NCI-H748 treated with DMSO at 0.1 percent for 48 hours (cell line): Measurements from ENCODE around the gene SATB2.

Experiments used
- DNase-seq: peaks from one replicate; lab custom pipeline; 2025; lab: John Stamatoyannopoulos, UW

The SATB2 gene

DNA sequence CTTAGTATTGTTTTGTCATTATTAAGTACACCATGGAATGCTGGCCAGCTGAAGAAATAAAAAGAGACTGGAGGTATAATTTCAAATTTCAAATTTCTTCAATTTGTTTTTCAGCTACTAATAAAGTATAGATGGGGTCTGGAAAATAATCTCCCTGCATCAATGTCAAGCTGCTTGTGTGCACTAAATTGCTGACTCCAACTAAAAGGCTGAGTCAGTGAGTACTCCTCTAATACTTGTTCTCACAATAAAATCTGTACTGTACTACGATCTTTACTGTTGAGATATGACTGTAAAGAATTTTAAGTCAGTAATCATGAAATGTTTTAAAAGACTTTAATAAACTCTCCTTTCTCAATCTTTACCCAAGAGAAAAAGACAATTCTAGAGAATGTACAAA, 131.9 kb downstream of the SATB2 start:
- DNase-seq = no peak

DNA sequence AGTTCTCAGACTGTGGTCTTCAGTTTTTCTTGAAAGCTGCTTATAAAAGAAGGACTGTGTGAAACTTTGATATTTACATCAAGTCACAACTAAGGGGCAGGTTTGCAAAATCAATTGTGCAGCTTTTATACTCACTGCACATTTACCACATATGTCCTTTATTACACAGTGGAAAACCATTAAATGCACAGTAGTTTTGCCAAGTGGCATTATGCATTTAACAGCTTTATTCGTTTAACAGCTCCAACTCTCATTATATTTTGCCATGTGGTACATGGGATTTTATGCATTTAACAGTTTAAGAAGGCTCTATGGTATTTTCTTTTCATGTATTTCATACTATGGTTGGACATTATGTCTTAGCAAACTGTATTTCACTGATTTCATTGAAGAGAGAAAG, 135.6 kb downstream of the SATB2 start:
- DNase-seq = no peak

DNA sequence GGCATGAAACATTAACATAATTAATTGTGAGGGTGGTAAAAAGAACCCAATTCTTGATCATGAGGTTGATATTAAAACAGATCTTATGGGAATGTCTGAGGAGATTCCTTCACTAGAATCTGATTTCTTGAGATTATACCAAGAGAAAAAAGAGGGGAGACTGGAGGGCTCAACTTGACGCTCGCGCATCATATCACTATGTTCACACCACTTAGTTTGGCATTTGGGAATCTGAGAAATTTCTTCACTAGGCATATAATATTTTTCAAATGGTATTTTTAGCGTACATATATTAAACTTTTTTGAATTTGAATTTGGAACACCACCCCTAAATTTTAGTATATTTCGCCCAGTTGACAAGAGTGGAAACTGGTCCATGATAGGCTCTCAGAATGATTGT, 140.1 kb downstream of the SATB2 start:
- DNase-seq = no peak

DNA sequence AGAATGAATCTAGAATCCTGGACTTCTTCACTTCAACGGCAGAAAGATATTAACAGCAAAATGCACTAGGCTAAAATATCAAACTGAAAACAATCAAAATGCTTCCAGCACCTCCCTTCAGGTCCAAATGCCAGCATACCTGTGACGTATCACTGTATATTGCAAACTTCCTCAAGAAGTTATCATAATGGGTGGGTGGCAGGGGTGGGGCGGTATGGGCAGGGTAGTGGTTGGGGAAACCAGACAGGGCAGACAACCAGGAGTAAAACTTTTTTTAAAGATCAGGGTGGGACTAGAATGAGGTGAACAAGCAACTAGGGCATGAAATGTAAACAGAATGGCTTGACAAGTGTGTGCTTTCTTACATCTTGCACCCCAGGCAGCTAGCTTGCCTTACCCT, 140.9 kb downstream of the SATB2 start:
- no peak for DNase-seq

DNA sequence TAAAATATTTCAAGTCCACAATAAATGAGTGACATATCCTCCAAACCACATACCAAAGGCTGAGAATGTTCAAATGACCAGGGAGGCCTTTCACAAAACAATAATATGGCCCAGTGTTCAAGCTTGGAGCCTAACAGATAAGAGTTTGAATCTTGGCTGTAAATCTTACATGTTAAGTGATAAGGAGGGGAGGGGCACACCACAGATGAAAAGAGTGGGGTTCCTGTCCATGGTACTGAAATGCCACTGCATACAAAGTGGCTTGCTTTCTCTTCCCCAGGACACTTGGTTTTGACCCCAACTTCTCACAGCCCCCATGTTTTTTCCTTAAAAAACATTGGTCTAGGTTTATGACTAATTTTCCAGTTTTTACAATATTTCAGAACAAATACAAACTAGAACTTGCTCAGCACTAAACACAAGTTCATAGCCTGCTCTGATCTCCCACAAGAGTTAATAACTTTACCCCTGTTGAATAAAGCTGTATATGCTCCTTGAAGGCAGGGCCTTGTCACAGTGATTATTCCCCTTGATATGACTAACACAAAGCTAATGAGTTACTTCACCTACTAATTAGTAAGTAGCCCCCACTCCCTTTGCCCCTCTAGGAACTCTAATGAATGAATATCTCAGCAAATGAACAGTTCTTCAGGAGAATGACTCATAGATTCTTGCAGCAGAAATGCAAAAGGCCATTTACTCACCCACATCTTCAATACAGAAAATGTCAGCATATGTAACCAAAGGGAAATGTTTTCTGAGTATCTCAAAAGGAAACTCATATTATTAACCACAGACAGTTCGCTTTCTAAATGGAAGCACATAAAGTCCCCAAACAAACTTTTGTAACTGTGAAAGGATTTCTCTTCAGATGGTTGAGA, 142.2 kb downstream of the SATB2 start:
- DNase-seq = no peak

DNA sequence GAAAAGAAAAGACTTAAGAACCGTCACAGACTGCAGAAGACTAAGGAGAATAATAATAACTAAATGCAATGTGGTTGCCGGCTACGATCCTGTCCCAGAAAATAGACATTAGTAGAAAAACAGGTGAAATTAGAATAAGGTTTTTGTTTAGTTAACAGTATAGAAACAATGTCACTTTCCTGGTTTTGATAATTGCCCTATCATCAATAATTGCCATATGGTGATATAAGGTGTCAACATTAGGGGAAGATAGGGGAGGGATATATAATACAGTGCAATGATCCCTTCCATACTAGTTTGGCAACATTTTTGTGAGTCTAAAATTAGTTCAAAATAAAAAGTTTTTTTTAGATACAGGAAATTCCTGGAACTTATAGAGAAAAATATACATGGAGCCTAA, 144.8 kb downstream of the SATB2 start:
- no peak for DNase-seq

DNA sequence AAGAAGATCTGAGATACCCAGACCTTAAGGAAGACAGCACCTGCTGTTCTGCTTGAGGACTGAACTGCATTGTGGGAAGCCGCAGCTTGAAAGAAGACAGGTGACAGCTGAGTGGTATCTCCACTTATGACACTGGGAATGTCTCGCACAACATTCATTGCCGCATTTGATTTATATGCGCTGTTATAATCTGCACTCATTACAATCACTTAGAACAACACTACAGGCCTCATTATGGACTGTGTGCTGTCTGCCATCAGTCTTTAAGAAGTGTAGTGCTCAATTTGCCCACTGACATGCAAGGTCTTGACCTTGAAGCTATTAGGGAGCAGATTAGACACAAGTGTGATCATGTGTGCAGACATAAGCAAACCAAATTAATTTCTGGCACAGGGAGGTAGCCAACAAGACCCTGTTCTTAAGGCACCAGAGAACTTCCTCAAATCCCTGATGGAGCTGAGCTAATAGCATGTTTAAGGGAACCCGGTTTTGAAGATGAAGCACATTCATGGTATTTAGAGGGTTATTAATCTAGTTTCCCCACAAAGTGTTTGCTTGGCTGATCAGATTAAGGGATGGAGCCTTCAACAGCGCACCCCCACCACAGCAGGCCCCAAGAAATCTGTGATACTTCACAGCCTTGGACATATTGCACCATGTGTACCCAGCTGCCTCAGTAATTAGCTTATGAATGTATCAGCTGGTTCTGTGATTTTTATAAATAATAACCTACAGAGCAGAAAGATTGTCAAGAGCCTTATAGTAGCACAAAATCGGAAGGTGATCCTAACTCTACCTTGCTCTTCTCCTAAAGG, 146.8 kb downstream of the SATB2 start:
- peak; percentile 90 for DNase-seq

DNA sequence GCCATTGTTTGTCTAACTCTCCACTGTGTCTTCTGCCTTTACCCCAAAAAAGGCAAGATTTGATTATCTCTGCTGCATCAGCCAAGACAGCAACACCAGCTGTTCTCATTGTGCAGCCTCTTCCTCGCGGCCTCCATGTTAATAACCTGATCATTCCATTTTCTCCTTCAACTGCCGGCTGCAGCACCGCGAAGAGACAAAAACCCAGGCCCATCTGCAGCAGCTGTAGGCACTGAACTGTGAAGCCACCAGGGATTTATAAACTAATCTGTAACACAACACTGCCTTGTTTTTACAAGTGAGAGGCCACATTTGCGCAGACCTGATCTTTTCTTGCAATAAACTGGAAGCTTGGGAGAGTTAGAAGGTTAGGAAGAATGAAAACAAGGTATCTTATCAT, 147.8 kb downstream of the SATB2 start:
- peak; percentile 83 for DNase-seq

DNA sequence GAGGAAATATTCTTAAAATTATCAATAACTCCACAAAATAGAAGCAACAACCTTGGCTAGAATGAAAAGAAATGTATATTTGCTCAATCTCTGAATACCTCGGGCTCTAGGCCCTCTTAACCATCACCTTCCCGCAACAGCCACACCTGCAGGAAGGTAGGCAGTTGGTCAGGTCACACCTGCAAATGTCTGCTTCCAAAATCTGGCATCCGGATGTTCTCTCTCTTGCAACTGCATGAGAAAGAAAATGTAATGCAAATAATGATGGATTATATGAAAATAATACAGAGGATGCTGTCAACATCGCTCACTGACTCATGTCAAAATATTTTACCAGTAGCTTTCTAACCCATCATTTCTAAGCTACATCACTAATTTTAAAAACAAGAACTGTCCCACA, 148.3 kb downstream of the SATB2 start:
- peak; percentile 32 for DNase-seq

DNA sequence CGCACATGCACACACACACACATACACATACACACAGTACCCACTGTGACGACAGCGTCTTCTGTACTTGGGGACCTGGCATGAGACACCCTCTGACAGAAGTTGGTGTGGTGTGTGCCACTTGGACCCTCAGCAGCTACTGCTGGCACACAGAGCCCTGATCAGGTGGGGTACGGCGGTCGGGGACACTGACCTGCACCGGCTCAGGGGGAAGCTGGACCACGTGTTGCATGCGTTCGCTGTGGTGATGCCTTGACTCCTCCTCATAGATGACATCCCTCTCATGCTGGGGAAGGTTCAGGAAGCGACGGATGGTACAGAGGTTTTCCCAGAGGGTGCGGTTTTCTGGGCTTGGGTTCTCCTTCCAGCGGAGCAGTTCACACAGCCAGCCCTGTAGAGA, 149.2 kb downstream of the SATB2 start:
- DNase-seq = no peak

DNA sequence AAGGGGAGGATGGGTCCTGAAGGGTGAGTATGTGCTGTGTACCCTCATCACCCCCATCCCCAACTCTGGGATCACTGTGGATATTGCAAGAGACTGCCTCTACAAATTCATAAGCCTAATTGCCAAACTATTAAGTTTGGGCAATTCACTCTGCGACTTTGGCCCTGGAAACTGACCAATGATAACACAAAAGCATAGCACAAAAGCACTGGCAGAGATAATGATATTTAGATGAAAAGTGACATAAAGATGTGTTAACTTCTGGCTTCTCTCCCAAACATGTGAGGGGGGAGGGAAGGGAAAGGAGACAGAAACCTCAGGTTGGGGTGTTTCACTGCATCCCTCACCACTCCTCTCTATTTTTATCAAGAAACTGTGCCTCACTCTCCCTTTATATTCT, 150.3 kb downstream of the SATB2 start:
- DNase-seq = no peak

DNA sequence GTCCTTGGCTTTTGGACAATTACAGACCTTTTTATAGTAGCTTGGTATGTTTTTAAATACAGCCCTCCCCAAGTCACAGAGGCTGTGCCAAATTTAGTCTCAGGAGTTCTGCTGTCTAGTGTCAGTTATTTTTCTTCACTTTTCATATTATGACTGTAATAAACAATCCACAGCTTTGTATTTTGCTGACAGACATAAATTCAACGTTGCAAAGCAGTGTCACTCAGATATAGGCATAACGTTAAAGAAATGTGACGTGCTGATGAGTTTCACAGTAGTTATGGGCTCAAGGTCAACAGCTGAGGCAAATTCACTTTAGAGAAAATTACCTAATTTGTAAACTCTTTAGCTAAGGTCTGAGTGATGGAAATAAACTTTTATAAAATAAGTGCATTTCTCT, 151.6 kb downstream of the SATB2 start:
- no peak for DNase-seq

DNA sequence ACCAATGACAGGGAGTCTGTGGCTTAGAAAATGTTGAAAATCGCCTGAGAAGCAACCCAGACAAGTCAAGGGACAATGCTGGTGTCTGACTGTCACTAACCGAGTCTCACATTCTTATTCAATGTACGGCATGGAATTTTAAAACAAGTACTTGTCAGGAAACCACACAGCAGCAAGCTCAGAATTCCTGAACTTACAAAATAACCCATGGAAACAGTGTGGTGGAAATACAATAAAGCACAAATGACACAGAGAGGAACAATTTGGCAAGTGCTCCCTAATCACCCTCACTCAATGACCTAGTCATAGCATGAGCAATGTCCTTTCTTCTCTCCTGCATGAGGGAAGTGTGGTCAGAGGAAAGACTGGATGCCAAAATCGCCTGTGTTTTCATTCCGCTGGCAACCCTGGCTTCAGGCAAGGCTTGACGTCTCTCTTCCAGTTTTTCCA, 154.0 kb downstream of the SATB2 start:
- no peak for DNase-seq

DNA sequence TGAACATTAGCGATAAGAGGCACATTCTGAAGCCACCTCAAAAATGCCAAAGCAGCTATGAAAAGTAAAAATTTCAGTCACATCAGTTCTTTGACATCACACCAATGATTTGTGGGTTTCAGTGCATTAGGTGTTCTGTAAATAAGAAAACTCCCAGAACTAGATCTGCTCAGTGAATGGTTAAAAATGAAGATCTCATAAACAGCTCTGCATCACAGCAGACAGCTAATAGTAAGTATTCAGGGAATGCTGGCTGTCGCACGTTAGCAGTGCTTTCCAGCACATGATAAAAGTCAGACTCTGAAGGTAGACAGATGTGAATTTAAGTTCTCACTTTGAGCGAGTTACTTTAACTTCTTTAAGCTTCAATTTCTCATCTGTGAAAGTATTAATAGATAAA, 154.9 kb downstream of the SATB2 start:
- no peak for DNase-seq

DNA sequence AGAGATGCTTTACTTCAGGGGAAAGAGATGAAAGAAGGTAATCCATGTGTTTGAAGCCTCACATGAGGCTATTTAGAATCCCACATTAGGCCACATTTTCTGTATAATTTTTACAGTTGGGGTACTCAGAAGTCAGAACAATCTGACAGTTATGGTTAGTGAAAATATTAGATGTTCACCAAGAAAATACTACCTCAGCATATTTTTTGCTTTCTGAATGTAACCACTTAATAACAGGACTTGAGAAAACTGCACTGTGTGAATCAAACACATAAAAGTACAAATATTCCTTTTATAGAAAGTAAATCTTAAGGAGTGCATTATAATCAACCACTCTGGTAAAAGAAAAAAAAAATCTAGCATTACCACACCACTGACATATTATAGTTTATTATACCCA, 169.3 kb downstream of the SATB2 start:
- no peak for DNase-seq

DNA sequence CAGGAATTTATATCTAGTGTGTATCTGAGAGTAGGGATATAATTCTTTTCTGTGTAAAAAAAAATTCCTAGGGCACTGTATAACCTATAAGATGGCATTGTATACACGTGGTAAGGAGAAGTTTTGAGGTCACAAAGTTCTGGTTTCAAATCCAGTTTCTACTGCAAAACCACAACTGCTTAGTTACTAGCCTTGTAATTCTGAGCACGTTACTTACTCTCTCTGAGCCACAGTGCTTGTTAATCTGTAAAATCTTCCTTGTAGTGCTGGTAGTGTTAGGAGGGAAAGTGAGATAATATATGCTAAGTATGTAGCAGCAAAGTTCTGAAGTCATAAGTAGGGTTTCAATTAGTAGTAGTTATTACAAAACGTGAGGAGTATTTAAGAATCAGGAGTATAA, 175.4 kb downstream of the SATB2 start:
- DNase-seq = no peak

DNA sequence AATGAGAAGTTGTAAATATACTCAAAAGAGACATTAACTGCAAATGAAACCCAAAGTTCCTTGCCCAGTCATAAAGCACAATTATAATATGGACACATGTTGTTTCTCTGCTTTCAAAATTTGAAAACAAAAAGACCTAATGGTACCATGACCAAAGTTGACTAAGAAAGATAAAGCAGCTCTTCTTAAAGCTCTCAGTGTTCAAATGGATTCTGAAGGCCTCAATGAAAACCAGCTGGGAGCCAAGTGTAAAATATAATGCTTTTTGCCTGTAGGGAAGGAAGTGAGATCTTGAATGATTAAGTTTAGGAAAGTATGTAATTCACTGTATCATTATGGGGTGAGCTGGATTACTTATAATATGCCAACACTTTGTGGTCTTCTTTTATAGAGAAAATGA, 178.6 kb downstream of the SATB2 start:
- DNase-seq = no peak

DNA sequence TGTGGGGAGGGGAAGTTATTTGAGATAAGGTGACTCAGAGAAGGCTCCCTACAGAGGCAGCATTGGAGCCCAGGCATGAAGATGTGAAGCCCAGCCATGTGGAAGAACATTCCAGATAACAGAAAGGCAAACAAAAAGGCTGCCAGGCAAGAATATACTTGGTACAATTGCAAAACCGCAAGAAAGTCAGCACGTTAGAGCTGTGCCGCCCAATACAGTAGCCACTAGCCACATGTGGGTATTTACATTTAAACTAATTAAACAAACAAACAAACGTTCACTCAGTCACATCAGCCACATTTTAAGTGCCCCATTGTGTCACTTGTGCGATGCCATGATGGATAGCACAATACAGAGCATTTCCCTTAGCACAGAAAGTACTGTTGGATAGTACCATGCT, 179.6 kb downstream of the SATB2 start:
- no peak for DNase-seq

DNA sequence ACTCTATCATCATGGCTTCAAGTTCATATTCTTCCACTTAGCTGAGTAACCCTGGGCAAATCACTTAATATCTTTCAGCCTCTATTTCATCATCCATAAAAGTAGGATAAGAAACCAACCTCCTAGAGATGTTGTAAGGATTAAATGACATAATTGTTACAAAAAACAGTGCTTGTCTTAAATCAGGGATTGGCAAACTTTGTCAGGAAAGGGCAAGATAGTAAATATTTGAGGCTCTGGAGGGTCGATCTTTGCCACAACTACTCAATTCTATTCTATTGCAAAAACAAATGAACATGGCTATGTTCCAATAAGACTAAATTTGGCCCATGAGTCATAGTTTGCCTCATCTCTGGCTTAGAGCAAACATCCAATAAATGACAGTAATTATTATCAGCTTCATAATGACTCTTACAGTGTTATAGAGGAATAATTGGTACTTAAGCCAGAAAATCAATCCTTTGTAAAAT, 184.7 kb downstream of the SATB2 start:
- DNase-seq = peak; percentile 74

DNA sequence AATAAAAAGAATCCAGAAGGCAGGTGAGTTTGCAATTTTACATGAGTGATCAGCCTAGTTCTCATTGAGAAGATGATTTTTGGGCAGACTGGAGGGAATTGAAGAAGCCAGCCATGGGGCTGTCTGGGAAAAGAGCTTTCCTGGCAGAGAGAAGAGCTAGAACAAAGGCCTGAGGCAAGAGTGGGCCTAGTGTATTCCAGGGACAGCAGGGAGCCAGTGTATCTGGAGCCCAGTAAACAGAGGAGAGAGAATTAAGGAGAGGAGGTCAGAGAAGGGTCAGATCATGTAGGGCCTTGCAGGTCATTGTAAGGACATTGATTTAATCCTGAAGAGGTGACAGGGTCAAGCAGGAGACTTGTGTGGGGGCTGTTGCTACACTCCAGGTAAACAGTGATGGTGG, 195.8 kb downstream of the SATB2 start:
- no peak for DNase-seq

DNA sequence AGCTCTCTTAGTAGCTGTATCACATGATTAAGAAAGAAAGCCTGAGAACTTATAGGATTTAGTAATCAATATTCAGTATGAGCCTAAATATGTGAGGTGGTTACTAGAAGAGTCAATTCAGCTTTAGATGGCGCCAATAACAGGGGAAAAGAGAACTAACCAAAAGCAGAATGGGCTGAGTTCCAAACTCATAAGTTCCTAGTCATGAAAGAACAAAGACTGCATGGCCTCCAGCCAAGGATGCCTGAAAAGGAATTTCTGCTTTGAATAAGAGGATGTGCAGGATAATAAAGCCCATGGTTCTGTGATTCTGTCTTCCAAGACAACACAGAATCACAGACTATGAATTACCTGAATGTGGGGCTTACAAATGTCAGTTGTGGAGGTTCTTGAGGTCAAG, 196.5 kb downstream of the SATB2 start:
- DNase-seq = peak; percentile 31

DNA sequence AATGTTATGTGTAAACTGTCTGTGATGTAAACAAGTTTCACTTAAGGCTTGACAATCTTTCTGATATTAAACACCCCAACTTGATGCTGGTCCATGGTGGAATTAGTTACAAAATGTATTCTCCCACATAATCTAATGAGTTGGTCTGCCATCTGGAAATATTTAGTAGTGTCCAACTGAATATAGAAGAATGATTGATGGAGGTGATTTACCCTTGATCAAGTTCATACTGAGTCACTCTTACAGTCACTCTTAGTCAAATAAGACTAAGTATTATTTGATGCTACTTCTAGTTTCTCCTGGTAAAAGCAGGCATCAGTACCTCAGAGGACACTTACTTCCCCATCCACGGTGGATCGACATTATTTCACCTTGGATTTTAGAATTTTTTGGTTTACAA, 198.1 kb downstream of the SATB2 start:
- no peak for DNase-seq

DNA sequence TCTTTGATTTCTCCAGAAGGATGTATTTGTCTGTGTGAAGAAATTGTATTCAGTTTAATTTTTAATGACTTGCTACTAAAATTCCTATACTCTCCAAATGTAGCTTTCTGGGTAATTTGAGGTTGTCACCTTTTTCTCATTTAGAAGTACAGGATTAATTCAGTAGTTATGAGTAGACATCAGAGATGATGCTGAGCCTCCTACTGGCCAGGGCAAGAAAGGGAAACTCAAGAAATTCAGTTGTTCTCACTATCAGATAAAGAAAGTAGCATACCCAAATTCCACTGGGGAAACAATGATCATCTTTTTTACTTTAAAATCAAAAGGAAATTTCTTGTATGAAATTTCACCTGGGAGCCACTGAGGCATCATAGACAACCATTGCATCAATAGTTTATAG, 199.4 kb downstream of the SATB2 start:
- no peak for DNase-seq
